Endodermal cell (in vitro differentiated cells): Measurements from ENCODE around the gene SOCS1. TPM values are rescaled to one million over a fixed set of nuclear protein-coding genes. Genes with fewer than 3 reads are reported as not detected.

Experiments
- DNase-seq: peaks from one replicate; pipeline ENCODE4 v3.0.0-alpha.2; 2017
- H3K27ac ChIP-seq: 2 replicates; pipeline ENCODE4 v1.5.1; 2013; ENCODE audit warnings: mild to moderate bottlenecking, low read depth, low read length, moderate library complexity
- H3K27me3 ChIP-seq: 2 replicates; pipeline ENCODE4 v1.6.1; 2013; ENCODE audit warnings: mild to moderate bottlenecking, low read length, moderate library complexity; ENCODE audit not compliant: insufficient read depth, control insufficient read depth, poor library complexity, severe bottlenecking
- H3K36me3 ChIP-seq: 2 replicates; pipeline ENCODE4 v1.7.0; 2013; ENCODE audit warnings: mild to moderate bottlenecking, low read length, moderate library complexity; ENCODE audit not compliant: control insufficient read depth, insufficient read depth
- H3K4me1 ChIP-seq: one replicate; pipeline ENCODE4 v1.7.0; 2013; ENCODE audit warnings: low read length; ENCODE audit not compliant: control insufficient read depth, insufficient read depth
- H3K4me3 ChIP-seq: 2 replicates; pipeline ENCODE4 v1.5.1; 2013; ENCODE audit warnings: mild to moderate bottlenecking, low read length, moderate library complexity
- H3K9ac ChIP-seq: 2 replicates; pipeline ENCODE4 v1.6.1; 2013; ENCODE audit warnings: mild to moderate bottlenecking, low read length, moderate library complexity; ENCODE audit not compliant: poor library complexity, severe bottlenecking; ENCODE audit errors: extremely low read depth
- H3K9me3 ChIP-seq: 2 replicates; pipeline ENCODE4 v1.6.1; 2013; ENCODE audit warnings: mild to moderate bottlenecking, low read length, moderate library complexity; ENCODE audit not compliant: control insufficient read depth
- H3K27ac Mint-ChIP-seq: 2 replicates; pipeline ENCODE4 v1.8.0; 2020; ENCODE audit warnings: mixed read lengths
- H3K27me3 Mint-ChIP-seq: 2 replicates; pipeline ENCODE4 v1.8.0; 2021; ENCODE audit warnings: mild to moderate bottlenecking, mixed read lengths; ENCODE audit not compliant: insufficient read depth
- H3K36me3 Mint-ChIP-seq: 2 replicates; pipeline ENCODE4 v1.8.0; 2020; ENCODE audit warnings: low read depth, mixed read lengths
- H3K4me1 Mint-ChIP-seq: 2 replicates; pipeline ENCODE4 v1.8.0; 2020; ENCODE audit warnings: mixed read lengths
- H3K4me3 Mint-ChIP-seq: 2 replicates; pipeline ENCODE4 v1.8.0; 2020; ENCODE audit warnings: mild to moderate bottlenecking, moderate library complexity, mixed read lengths
- H3K9me3 Mint-ChIP-seq: 2 replicates; pipeline ENCODE4 v1.8.0; 2020; ENCODE audit warnings: mild to moderate bottlenecking, mixed read lengths
- whole genome bisulfite sequencing, 2 experiments: methylation state at CpG; one replicate each; pipeline versions ENCODE4 v1.1.5 to v1.1.7; 2013; ENCODE audit warnings: missing lambda C conversion rate in 2 of 2, mixed read lengths in 1 of 2; ENCODE audit not compliant: insufficient coverage in 1 of 2, insufficient read length in 1 of 2; 5-methylcytosine and 5-hydroxymethylcytosine counted together
- total RNA-seq, 2 donors: library from RNA; stranded (reverse); fragmentation: NEBNext Ultra II Directional in 1 of 2; extraction: Animal tissue kit (Norgen Biotek cat#: 25700) in 1 of 2; gene quantifications; 2 replicates in 1 of 2; 3 replicates in 1 of 2; pipeline ENCODE4 v1.2.1, GENCODE V29; 2021
- TF ChIP-seq, protein P1 (sequence below): fragments of 200-600 bp; sonication (generic); conservative IDR thresholded peaks from 2 replicates; pipeline ENCODE4 v1.5.0; 2021; ENCODE audit warnings: antibody characterized with exemption, mild to moderate bottlenecking

The SOCS1 gene
- total RNA-seq, 2 donors from 2014 or later, result 5.6 to 7.2 TPM

- no peak overlapping the region for H3K4me3 Mint-ChIP-seq
- Histone ChIP-seq H3K9ac (no peak overlapping the region), H3K4me1 (no peaks in the 10 kb centered on the region), H3K27me3 (no peaks in the 10 kb centered on the region), H3K27ac (no peak overlapping the region), H3K36me3 (no peaks in the 10 kb centered on the region), H3K9me3 (no peaks in the 10 kb centered on the region), H3K4me3 (no peak overlapping the region)
- no peak overlapping the region for H3K27ac Mint-ChIP-seq
- 92% methylated on average over 13 to 19 of the region's 19 CpGs for WGBS, 2 experiments
- TF ChIP-seq, protein P1, sequence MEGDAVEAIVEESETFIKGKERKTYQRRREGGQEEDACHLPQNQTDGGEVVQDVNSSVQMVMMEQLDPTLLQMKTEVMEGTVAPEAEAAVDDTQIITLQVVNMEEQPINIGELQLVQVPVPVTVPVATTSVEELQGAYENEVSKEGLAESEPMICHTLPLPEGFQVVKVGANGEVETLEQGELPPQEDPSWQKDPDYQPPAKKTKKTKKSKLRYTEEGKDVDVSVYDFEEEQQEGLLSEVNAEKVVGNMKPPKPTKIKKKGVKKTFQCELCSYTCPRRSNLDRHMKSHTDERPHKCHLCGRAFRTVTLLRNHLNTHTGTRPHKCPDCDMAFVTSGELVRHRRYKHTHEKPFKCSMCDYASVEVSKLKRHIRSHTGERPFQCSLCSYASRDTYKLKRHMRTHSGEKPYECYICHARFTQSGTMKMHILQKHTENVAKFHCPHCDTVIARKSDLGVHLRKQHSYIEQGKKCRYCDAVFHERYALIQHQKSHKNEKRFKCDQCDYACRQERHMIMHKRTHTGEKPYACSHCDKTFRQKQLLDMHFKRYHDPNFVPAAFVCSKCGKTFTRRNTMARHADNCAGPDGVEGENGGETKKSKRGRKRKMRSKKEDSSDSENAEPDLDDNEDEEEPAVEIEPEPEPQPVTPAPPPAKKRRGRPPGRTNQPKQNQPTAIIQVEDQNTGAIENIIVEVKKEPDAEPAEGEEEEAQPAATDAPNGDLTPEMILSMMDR, result no peak
- peaks cover 3% of the 10 kb centered on the region for H3K9me3 Mint-ChIP-seq
- DNase-seq, result no peak
- no peaks in the 10 kb centered on the region for H3K36me3 Mint-ChIP-seq
- no peaks in the 10 kb centered on the region for H3K27me3 Mint-ChIP-seq
- H3K4me1 Mint-ChIP-seq, result peaks cover 10% of the 10 kb centered on the region
Measured at GRCh38 chr16:11205065-11205699, 50.8 kb downstream of the SOCS1 start.

- Histone ChIP-seq H3K4me1 (no peaks in the 10 kb centered on the region), H3K27ac (no peak overlapping the region), H3K4me3 (no peak overlapping the region), H3K36me3 (no peaks in the 10 kb centered on the region), H3K9me3 (no peaks in the 10 kb centered on the region), H3K9ac (no peak overlapping the region), H3K27me3 (no peaks in the 10 kb centered on the region)
- no peaks in the 10 kb centered on the region for H3K27me3 Mint-ChIP-seq
- H3K27ac Mint-ChIP-seq, result no peak overlapping the region
- no peaks in the 10 kb centered on the region for H3K36me3 Mint-ChIP-seq
- H3K4me1 Mint-ChIP-seq, result peaks cover 10% of the 10 kb centered on the region
- WGBS, 2 experiments, result 77 to 89% methylated on average over 3 to 4 of the region's 4 CpGs
- no peak for DNase-seq
- peaks cover 3% of the 10 kb centered on the region for H3K9me3 Mint-ChIP-seq
- TF ChIP-seq, protein P1, result no peak
- no peak overlapping the region for H3K4me3 Mint-ChIP-seq
Measured at GRCh38 chr16:11204513-11205047, 51.4 kb downstream of the SOCS1 start.

Other genes with a start within 250 kb of the SOCS1 start
- not detected for gene TNP2, start 13.1 kb upstream of the SOCS1 start, total RNA-seq
- not detected for gene PRM3, start 17.4 kb upstream of the SOCS1 start, total RNA-seq
- not detected for gene PRM2, start 20.3 kb upstream of the SOCS1 start, total RNA-seq
- not detected for gene PRM1, start 25.1 kb upstream of the SOCS1 start, total RNA-seq
- 10 to 100 TPM; 55.2 to 62.3 TPM for gene RMI2, start 89.3 kb upstream of the SOCS1 start, total RNA-seq